Measurements from ENCODE around the gene IGLON5.

Gene IGLON5

GRCh38 chr19:51301266-51301665 lies 10.2 kb upstream of the IGLON5 start:
- Histone ChIP-seq H2AFZ (ENCODE audit: low read length) (no peak overlapping the region), H3K23ac (ENCODE audit: low read depth, low read length, poor library complexity) (no peak overlapping the region), H3K9ac (ENCODE audit: low read depth, low read length, poor library complexity) (no peak overlapping the region), H3K36me3 (replicated peaks in 1 of 2; ENCODE audit: control insufficient read depth in 2 of 2, insufficient read depth in 2 of 2, low read length in 2 of 2) (no peaks in the 10 kb centered on the region), H2AK5ac (ENCODE audit: low read depth, low read length) (no peak overlapping the region), H4K8ac (ENCODE audit: low read depth, low read length) (no peak overlapping the region), H3K4me1 (ENCODE audit: control insufficient read depth in 2 of 2, insufficient read depth in 1 of 2, low read depth in 1 of 2, low read length in 2 of 2) (peaks cover 0 to under 1% of the 10 kb centered on the region in 2 donors), H3K9me3 (replicated peaks in 1 of 2; ENCODE audit: control insufficient read depth in 2 of 2, insufficient read depth in 1 of 2, low read depth in 1 of 2, low read length in 2 of 2) (peaks cover 0 to 2% of the 10 kb centered on the region in 2 donors), H3K4me2 (ENCODE audit: insufficient read depth, low read length, poor library complexity, severe bottlenecking) (no peak overlapping the region), H3K4me3 (ENCODE audit: low read length in 2 of 2) (no peak overlapping the region), H3K27ac (replicated peaks; ENCODE audit: low read length) (no peak overlapping the region), H2BK12ac (ENCODE audit: low read length) (no peak overlapping the region), H2BK15ac (ENCODE audit: low read length) (no peak overlapping the region), H2BK5ac (ENCODE audit: low read length) (no peak overlapping the region), H2BK120ac (ENCODE audit: low read depth, low read length) (no peak overlapping the region), H4K91ac (ENCODE audit: low read depth, low read length, poor library complexity) (no peak overlapping the region), H3K79me1 (ENCODE audit: low read depth, low read length) (no peaks in the 10 kb centered on the region), H3K18ac (ENCODE audit: low read length) (no peak overlapping the region), H3K4ac (ENCODE audit: low read length) (no peak overlapping the region), H3K14ac (ENCODE audit: low read length) (no peak overlapping the region), H3K27me3 (ENCODE audit: control insufficient read depth in 3 of 3, insufficient read depth in 3 of 3, low read depth in 1 of 3, low read length in 3 of 3) (peaks cover 0 to 4% (median 0%) of the 10 kb centered on the region in 3 experiments)
- no peak for DNase-seq (ENCODE audit: low spot score)
- WGBS, 2 donors (ENCODE audit: extremely low coverage in 2 of 2, insufficient read length in 2 of 2, insufficient replicate concordance in 1 of 2), result no CpG with 5 or more reads among the region's 7 CpGs

GRCh38 chr19:51305479-51305878 lies 6.0 kb upstream of the IGLON5 start:
- Histone ChIP-seq H3K4ac (ENCODE audit: low read length) (no peak overlapping the region), H4K91ac (ENCODE audit: low read depth, low read length, poor library complexity) (no peak overlapping the region), H2BK120ac (ENCODE audit: low read depth, low read length) (no peak overlapping the region), H3K36me3 (replicated peaks in 1 of 2; ENCODE audit: control insufficient read depth in 2 of 2, insufficient read depth in 2 of 2, low read length in 2 of 2) (no peaks in the 10 kb centered on the region), H3K4me1 (ENCODE audit: control insufficient read depth in 2 of 2, insufficient read depth in 1 of 2, low read depth in 1 of 2, low read length in 2 of 2) (no peaks in the 10 kb centered on the region), H3K23ac (ENCODE audit: low read depth, low read length, poor library complexity) (no peak overlapping the region), H3K14ac (ENCODE audit: low read length) (no peak overlapping the region), H2BK15ac (ENCODE audit: low read length) (no peak overlapping the region), H3K79me1 (ENCODE audit: low read depth, low read length) (no peaks in the 10 kb centered on the region), H2BK12ac (ENCODE audit: low read length) (no peak overlapping the region), H4K8ac (ENCODE audit: low read depth, low read length) (no peak overlapping the region), H2BK5ac (ENCODE audit: low read length) (no peak overlapping the region), H2AK5ac (ENCODE audit: low read depth, low read length) (no peak overlapping the region), H3K9me3 (replicated peaks in 1 of 2; ENCODE audit: control insufficient read depth in 2 of 2, insufficient read depth in 1 of 2, low read depth in 1 of 2, low read length in 2 of 2) (peaks cover 2 to 3% of the 10 kb centered on the region in 2 donors), H3K9ac (ENCODE audit: low read depth, low read length, poor library complexity) (no peak overlapping the region), H3K4me3 (ENCODE audit: low read length in 2 of 2) (no peak overlapping the region), H3K4me2 (ENCODE audit: insufficient read depth, low read length, poor library complexity, severe bottlenecking) (no peak overlapping the region), H3K18ac (ENCODE audit: low read length) (no peak overlapping the region), H3K27ac (replicated peaks; ENCODE audit: low read length) (no peak overlapping the region), H2AFZ (ENCODE audit: low read length) (no peak overlapping the region), H3K27me3 (ENCODE audit: control insufficient read depth in 3 of 3, insufficient read depth in 3 of 3, low read depth in 1 of 3, low read length in 3 of 3) (peaks cover 0 to 3% (median 0%) of the 10 kb centered on the region in 3 experiments)
- no peak for DNase-seq (ENCODE audit: low spot score)
- WGBS, 2 donors (ENCODE audit: extremely low coverage in 2 of 2, insufficient read length in 2 of 2, insufficient replicate concordance in 1 of 2), result no CpG with 5 or more reads among the region's 3 CpGs

- no peak for DNase-seq (ENCODE audit: low spot score)
- no peak overlapping the region for H3K4ac ChIP-seq (ENCODE audit: low read length)
- H3K27ac ChIP-seq (replicated peaks; ENCODE audit: low read length), result no peak overlapping the region
- no peak overlapping the region for H3K4me3 ChIP-seq (ENCODE audit: low read length in 2 of 2)
- WGBS, 2 donors (ENCODE audit: extremely low coverage in 2 of 2, insufficient read length in 2 of 2, insufficient replicate concordance in 1 of 2), result no CpG with 5 or more reads among the region's 8 CpGs
- H3K14ac ChIP-seq (ENCODE audit: low read length), result no peak overlapping the region
- peaks cover 7% of the 10 kb centered on the region for H3K79me1 ChIP-seq (ENCODE audit: low read depth, low read length)
- H3K9me3 ChIP-seq (replicated peaks in 1 of 2; ENCODE audit: control insufficient read depth in 2 of 2, insufficient read depth in 1 of 2, low read depth in 1 of 2, low read length in 2 of 2), result peaks cover 2 to 5% of the 10 kb centered on the region in 2 donors
- no peak overlapping the region for H2BK120ac ChIP-seq (ENCODE audit: low read depth, low read length)
- no peak overlapping the region for H3K18ac ChIP-seq (ENCODE audit: low read length)
- H3K27me3 ChIP-seq (ENCODE audit: control insufficient read depth in 3 of 3, insufficient read depth in 3 of 3, low read depth in 1 of 3, low read length in 3 of 3), result peaks cover 0 to 25% (median 0%) of the 10 kb centered on the region in 3 experiments
- H2AK5ac ChIP-seq (ENCODE audit: low read depth, low read length), result no peak overlapping the region
- no peak overlapping the region for H3K23ac ChIP-seq (ENCODE audit: low read depth, low read length, poor library complexity)
- H2AFZ ChIP-seq (ENCODE audit: low read length), result no peak overlapping the region
- no peak overlapping the region for H3K4me2 ChIP-seq (ENCODE audit: insufficient read depth, low read length, poor library complexity, severe bottlenecking)
- H4K8ac ChIP-seq (ENCODE audit: low read depth, low read length), result no peak overlapping the region
- H2BK12ac ChIP-seq (ENCODE audit: low read length), result no peak overlapping the region
- peaks cover 0 to 6% of the 10 kb centered on the region in 2 donors for H3K4me1 ChIP-seq (ENCODE audit: control insufficient read depth in 2 of 2, insufficient read depth in 1 of 2, low read depth in 1 of 2, low read length in 2 of 2)
- H3K9ac ChIP-seq (ENCODE audit: low read depth, low read length, poor library complexity), result no peak overlapping the region
- no peak overlapping the region for H2BK5ac ChIP-seq (ENCODE audit: low read length)
- H3K36me3 ChIP-seq (replicated peaks in 1 of 2; ENCODE audit: control insufficient read depth in 2 of 2, insufficient read depth in 2 of 2, low read length in 2 of 2), result no peaks in the 10 kb centered on the region
- no peak overlapping the region for H2BK15ac ChIP-seq (ENCODE audit: low read length)
- no peak overlapping the region for H4K91ac ChIP-seq (ENCODE audit: low read depth, low read length, poor library complexity)
These were observed 5.2 kb downstream of the IGLON5 start for GRCh38 chr19:51316688-51317087.

GRCh38 chr19:51317376-51317775 lies 5.9 kb downstream of the IGLON5 start:
- Histone ChIP-seq H3K27ac (replicated peaks; ENCODE audit: low read length) (no peak overlapping the region), H3K27me3 (ENCODE audit: control insufficient read depth in 3 of 3, insufficient read depth in 3 of 3, low read depth in 1 of 3, low read length in 3 of 3) (peaks cover 0 to 21% (median 0%) of the 10 kb centered on the region in 3 experiments), H4K8ac (ENCODE audit: low read depth, low read length) (no peak overlapping the region), H3K14ac (ENCODE audit: low read length) (no peak overlapping the region), H2BK120ac (ENCODE audit: low read depth, low read length) (no peak overlapping the region), H2BK15ac (ENCODE audit: low read length) (no peak overlapping the region), H2BK12ac (ENCODE audit: low read length) (no peak overlapping the region), H3K23ac (ENCODE audit: low read depth, low read length, poor library complexity) (no peak overlapping the region), H3K4me1 (ENCODE audit: control insufficient read depth in 2 of 2, insufficient read depth in 1 of 2, low read depth in 1 of 2, low read length in 2 of 2) (peaks cover 0 to 4% of the 10 kb centered on the region in 2 donors), H3K36me3 (replicated peaks in 1 of 2; ENCODE audit: control insufficient read depth in 2 of 2, insufficient read depth in 2 of 2, low read length in 2 of 2) (no peaks in the 10 kb centered on the region), H3K9ac (ENCODE audit: low read depth, low read length, poor library complexity) (no peak overlapping the region), H3K9me3 (replicated peaks in 1 of 2; ENCODE audit: control insufficient read depth in 2 of 2, insufficient read depth in 1 of 2, low read depth in 1 of 2, low read length in 2 of 2) (peaks cover 2 to 5% of the 10 kb centered on the region in 2 donors), H3K79me1 (ENCODE audit: low read depth, low read length) (peaks cover 7% of the 10 kb centered on the region), H2AK5ac (ENCODE audit: low read depth, low read length) (no peak overlapping the region), H3K4ac (ENCODE audit: low read length) (no peak overlapping the region), H4K91ac (ENCODE audit: low read depth, low read length, poor library complexity) (no peak overlapping the region), H2BK5ac (ENCODE audit: low read length) (no peak overlapping the region), H2AFZ (ENCODE audit: low read length) (no peak overlapping the region), H3K4me3 (ENCODE audit: low read length in 2 of 2) (no peak overlapping the region), H3K18ac (ENCODE audit: low read length) (no peak overlapping the region), H3K4me2 (ENCODE audit: insufficient read depth, low read length, poor library complexity, severe bottlenecking) (no peak overlapping the region)
- WGBS, 2 donors (ENCODE audit: extremely low coverage in 2 of 2, insufficient read length in 2 of 2, insufficient replicate concordance in 1 of 2), result no CpG with 5 or more reads among the region's 3 CpGs
- DNase-seq (ENCODE audit: low spot score), result no peak

Measured in neuronal stem cell (in vitro differentiated cells).